Epithelial cell of proximal tubule (primary cell): Measurements from ENCODE around the gene TATDN2. TPM values are rescaled to one million over a fixed set of nuclear protein-coding genes. Genes with fewer than 3 reads are reported as not detected.

Experiments used
- DNase-seq: peaks from one replicate; pipeline ENCODE4 v3.0.0-alpha.2; 2011; ENCODE audit warnings: low read depth
- H3K4me3 ChIP-seq: 2 replicates; pipeline ENCODE4 v1.5.1; 2011; ENCODE audit warnings: low read depth, mild to moderate bottlenecking, low read length
- total RNA-seq: library from RNA; depleted of rRNA; stranded (reverse); fragments of >200 nt; gene quantifications from 2 replicates; pipeline ENCODE4 v1.2.3, GENCODE V29; 2015
- TF ChIP-seq, protein P1 (sequence below): conservative IDR thresholded peaks from 2 replicates; pipeline ENCODE4 v1.5.1; 2012; ENCODE audit warnings: low read depth, mild to moderate bottlenecking, low read length

TATDN2 gene
- total RNA-seq, 1 donor from 2014 or later = 14.6 TPM

DNA sequence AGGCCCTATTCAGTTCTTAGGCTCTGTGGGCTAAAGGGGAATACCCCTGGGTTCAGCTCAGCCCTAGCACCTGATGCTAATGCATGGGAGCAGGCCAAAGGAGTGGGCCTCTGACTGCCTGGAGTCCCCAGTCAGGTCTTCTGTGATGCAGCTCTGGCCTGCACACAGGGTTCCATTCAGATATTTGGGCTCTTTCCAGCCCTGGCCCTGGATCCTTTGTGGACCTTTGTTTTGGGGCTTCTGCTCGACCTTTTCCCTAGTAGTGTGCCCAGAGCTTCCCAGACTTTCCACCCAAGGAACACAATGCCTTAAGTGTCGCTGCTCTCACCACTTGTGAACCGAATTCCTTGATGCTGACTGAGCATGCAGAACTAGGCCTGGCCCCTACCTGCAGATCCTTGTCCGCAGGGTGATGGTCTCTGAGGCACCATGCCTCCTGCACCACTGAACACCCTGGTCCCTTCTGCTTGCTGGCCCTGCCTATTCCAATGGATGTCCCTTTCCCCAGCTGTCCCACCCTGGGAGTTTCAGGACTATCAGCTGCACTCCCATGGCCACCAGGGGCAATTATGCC, 67.6 kb downstream of the TATDN2 start:
- TF ChIP-seq, protein P1, sequence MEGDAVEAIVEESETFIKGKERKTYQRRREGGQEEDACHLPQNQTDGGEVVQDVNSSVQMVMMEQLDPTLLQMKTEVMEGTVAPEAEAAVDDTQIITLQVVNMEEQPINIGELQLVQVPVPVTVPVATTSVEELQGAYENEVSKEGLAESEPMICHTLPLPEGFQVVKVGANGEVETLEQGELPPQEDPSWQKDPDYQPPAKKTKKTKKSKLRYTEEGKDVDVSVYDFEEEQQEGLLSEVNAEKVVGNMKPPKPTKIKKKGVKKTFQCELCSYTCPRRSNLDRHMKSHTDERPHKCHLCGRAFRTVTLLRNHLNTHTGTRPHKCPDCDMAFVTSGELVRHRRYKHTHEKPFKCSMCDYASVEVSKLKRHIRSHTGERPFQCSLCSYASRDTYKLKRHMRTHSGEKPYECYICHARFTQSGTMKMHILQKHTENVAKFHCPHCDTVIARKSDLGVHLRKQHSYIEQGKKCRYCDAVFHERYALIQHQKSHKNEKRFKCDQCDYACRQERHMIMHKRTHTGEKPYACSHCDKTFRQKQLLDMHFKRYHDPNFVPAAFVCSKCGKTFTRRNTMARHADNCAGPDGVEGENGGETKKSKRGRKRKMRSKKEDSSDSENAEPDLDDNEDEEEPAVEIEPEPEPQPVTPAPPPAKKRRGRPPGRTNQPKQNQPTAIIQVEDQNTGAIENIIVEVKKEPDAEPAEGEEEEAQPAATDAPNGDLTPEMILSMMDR = no peak
- no peak overlapping the region for H3K4me3 ChIP-seq
- DNase-seq = no peak

DNA sequence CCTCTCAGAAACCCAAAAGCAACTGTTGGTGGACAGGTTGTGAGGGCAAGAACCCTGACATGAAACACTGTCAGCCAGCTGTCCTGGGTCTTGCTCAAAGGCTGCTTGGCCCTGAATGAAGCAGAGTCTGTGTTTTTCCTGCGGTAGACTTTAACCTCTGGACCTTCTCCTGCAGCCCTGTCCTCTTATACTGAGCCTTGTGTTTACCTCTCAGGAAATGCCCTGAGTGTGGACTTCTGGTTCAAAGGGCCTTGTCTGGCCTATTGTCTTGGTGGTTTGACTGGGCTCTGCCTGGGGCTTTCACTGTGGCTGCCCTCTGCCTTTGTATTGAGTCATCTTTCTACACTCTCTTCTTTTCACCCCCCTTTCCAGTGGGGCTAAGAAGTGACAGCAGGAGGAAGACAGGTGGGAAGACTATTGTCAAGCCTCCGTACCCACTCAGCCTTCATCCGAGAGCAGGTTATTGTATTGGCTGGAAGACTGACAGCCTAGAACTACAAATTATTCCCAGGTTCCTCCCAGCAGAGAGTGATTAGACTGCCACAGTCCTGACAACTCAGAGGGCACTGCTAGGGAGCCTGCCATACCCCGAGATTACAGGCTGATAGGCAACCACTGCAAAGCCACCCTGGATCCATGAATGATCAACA, 69.2 kb downstream of the TATDN2 start:
- DNase-seq = no peak
- H3K4me3 ChIP-seq = no peak overlapping the region
- TF ChIP-seq, protein P1 = no peak

DNA sequence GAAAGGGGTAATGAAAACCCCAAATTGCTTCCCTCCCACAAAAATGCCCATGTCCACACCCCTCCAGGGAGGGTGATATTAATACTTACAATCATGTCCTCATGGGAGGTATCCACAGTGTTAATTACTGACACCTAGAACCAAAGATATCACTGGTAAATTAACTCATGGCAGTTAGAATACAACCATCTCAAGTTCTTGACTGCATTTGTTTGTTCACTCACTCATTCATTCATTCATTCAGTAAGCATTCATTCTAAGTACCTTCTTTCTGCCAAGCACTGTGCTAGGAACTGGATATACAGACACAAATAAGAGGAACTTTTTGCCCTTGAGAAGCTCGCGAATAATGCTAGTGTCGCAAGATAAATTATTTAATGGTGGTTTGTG, 69.7 kb downstream of the TATDN2 start:
- TF ChIP-seq, protein P1 = no peak
- no peak for DNase-seq
- no peak overlapping the region for H3K4me3 ChIP-seq

DNA sequence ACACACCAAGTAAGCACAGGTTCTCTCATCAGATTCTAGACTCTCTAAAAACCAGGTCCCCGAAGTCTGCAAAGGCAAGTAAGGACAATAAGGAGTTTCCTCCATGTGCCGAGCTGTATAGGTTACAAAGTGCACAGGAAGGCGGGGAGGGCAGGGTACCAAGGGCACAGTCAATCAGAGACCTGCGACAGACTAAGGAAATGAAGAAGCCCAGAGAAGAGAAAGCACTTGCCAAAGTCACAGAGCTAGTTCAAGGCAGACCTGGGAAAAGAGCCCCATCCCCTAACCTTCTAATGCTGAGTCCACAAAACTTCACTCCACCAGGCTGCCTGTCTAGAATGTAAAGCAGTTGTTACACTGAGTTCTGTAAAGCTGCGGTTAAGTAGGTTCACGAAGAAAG, 71.0 kb downstream of the TATDN2 start:
- TF ChIP-seq, protein P1 = no peak
- peak overlapping the region; percentile 93 for H3K4me3 ChIP-seq
- DNase-seq = no peak

DNA sequence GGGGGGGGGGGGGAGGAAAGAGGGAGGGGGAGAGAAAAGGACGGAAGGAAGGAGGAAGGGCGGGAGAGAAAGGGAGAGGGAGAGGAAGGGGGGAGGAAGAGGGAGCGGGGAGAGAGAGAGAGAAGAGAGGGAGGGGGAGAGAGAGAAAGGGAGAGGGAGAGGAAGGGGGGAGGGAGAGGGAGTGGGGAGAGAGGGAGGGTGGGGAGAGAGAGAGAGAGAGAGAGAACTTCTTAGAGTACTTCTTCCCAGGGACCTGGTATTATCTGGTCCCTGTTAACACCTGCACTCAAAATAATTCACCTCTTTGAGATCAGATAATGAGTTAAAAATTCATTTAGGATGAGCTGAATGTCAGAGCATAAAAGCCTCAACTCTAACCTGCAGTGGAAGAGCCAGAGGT, 71.5 kb downstream of the TATDN2 start:
- H3K4me3 ChIP-seq = peak overlapping the region; percentile 93
- TF ChIP-seq, protein P1 = no peak
- DNase-seq = no peak

DNA sequence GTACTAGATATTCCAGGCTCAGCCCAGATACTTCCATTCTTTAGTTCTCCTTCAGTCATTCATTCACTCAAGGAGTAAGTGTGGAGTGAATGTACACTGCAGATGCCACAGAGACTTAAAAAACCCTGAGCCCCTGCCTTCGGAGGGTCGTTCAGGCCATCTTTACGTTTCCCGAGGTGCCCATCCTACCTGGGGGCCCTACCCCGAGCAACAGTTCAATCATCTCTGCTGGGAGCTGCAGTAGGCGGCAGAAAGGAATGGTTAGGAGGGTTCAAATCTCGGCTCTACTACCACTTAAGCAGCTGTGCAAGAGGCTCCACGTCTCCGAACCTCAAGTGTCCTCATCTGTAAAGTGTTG, 72.0 kb downstream of the TATDN2 start:
- H3K4me3 ChIP-seq = peak overlapping the region; percentile 93
- TF ChIP-seq, protein P1 = no peak
- DNase-seq = no peak
